Breast epithelium (tissue), 4 donors: ENCODE data around the gene TMEM106C. TPM values are rescaled to one million over a fixed set of nuclear protein-coding genes. Genes with fewer than 3 reads are reported as not detected.

Experiments
- DNase-seq, 2 donors: peaks; one replicate each; pipeline ENCODE4 v3.0.0-alpha.2; 2019; ENCODE audit warnings: low spot score in 2 of 2
- H3K27ac ChIP-seq, 2 donors: fragments of 200-600 bp; sonication (generic) in 1 of 2; one replicate each; pipeline ENCODE4 v1.5.1; 2016 to 2019; ENCODE audit warnings: mild to moderate bottlenecking in 1 of 2
- H3K27me3 ChIP-seq, 2 donors: fragments of 200-600 bp; sonication (generic) in 1 of 2; one replicate each; pipeline versions ENCODE4 v1.5.1 to v1.6.0; 2017 to 2019; ENCODE audit warnings: control low read depth in 1 of 2, mild to moderate bottlenecking in 1 of 2
- H3K36me3 ChIP-seq: fragments of 200-600 bp; one replicate; pipeline ENCODE4 v1.5.1; 2019
- H3K4me1 ChIP-seq, 2 donors: fragments of 200-600 bp; sonication (generic); one replicate each; pipeline ENCODE4 v1.5.1; 2016 to 2019; ENCODE audit warnings: control low read depth in 1 of 2
- H3K4me3 ChIP-seq, 3 donors: fragments of 200-600 bp; sonication (generic); 1 replicate in 2 of 3; 2 replicates in 1 of 3; pipeline ENCODE4 v1.5.1; 2016 to 2019; ENCODE audit warnings: mild to moderate bottlenecking in 3 of 3, moderate library complexity in 2 of 3
- H3K9me3 ChIP-seq, 2 donors: fragments of 200-600 bp; sonication (generic) in 1 of 2; one replicate each; pipeline ENCODE4 v1.5.1; 2016 to 2019; ENCODE audit warnings: control low read depth in 1 of 2
- CTCF ChIP-seq, 3 donors: fragments of 450-650 bp; IDR thresholded peaks; one replicate each; pipeline ENCODE4 v1.5.1; 2016 to 2017; ENCODE audit warnings: antibody characterized with exemption in 3 of 3, mild to moderate bottlenecking in 3 of 3, moderate library complexity in 3 of 3
- POLR2A ChIP-seq: fragments of 450-650 bp; IDR thresholded peaks from one replicate; pipeline ENCODE4 v1.6.1; 2016; ENCODE audit warnings: antibody characterized with exemption, mild to moderate bottlenecking, moderate library complexity
- POLR2AphosphoS5 ChIP-seq, 3 donors: sonication (generic); formaldehyde crosslinking; IDR thresholded peaks; one replicate each; pipeline ENCODE4 v1.6.1; 2017; ENCODE audit warnings: antibody characterized with exemption in 3 of 3
- intact Hi-C: fragments of 100-400 bp; cut with DNase I; formaldehyde crosslinking; loops from one replicate; pipeline ENCODE4 v1.15.1; 2023; ENCODE audit warnings: low total_unique reads
- total RNA-seq, 3 donors: library from RNA; depleted of rRNA; stranded (reverse); fragments of >200 nt; gene quantifications; one replicate each; pipeline ENCODE4 v1.1.0, GENCODE V29; 2016

TMEM106C gene
- total RNA-seq, 3 donors from 2014 or later = 35.2 to 131 (median 73.4) TPM

DNA sequence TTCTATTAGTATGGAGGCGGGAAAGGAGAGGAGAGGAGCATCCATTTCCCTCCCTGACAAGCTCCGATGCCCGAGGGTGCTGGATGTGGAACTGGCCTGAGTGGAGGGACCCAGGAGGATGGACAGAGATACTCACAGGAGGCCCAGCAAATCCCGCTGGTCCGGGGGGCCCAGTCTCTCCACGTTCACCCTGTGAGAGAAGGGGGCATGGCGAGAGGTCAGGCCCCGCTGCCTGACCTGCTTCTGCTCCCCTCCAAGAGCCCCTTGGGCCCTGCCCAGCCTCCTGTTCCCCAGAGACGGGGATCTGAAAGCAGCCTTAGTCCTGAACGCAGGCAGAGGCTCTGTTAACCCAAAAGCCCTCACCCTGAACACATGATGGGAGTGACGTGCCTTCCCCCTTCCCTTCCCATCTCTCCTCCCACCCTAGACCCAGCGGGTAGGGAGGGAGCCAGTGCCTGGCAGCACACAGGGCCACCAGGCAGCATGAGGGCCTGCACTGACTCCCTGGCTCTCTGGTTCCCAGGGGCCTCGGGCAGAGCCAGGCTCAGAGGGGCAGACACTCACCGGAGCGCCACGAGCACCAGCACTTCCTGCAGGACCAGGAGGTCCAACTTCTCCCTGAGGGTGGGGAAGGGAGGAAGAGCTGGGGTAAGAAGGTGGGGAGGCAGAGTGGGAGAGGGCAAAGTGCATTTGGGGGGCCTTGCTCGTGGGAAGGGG is 17.5 kb downstream of the TMEM106C start:
- Histone ChIP-seq H3K9me3 (no peaks in the 10 kb centered on the region), H3K4me3 (no peak overlapping the region), H3K36me3 (no peaks in the 10 kb centered on the region), H3K27me3 (no peaks in the 10 kb centered on the region), H3K27ac (no peak overlapping the region), H3K4me1 (no peaks in the 10 kb centered on the region)
- no peak for TF ChIP-seq POLR2A
- no peak for TF ChIP-seq CTCF (IDR thresholded peaks at IDR 0.05)
- TF ChIP-seq POLR2AphosphoS5 (IDR thresholded peaks at IDR 0.05) = no peak
- intact Hi-C loops = no loop called here
- DNase-seq = no peak

DNA sequence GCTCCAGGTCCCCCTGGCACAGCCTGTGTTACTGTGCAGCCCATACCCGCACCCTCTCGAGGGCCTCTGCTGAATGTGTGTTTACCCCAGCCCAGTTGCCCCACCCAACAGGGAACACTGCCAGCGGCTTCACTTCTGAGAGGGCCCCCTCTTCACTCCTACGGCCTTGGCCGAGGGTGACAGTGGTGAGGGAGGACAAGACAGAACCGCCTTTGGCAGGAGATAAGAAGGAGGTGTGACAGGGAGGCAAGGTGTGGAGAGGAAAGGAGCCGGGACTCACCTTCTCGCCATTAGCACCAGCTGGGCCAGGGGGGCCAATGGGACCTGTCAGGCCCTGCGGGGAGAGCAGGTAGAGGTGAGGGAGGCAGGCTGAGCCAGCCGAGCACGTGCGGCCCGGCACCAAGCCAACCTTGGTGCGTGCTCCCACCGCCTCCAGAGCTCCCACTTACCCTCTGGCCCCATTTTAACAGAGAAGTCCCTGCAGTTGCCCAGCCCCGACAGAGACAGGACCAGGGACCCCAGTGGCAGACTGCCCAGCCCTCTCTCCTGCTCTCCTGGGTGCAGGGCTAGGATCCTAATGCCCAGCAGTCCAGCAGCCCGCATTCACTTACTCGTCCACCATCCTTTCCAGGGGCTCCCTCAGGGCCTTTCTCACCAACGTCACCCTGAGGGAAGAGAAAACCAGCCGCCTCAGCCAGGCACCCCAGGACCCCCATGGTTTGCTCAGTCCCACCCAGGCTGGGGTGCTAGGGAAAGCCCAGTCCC is 18.3 kb downstream of the TMEM106C start:
- intact Hi-C loops = no loop called here
- Histone ChIP-seq H3K36me3 (no peaks in the 10 kb centered on the region), H3K4me1 (no peaks in the 10 kb centered on the region), H3K9me3 (no peaks in the 10 kb centered on the region), H3K27ac (no peak overlapping the region), H3K27me3 (no peaks in the 10 kb centered on the region), H3K4me3 (no peak overlapping the region)
- no peak for TF ChIP-seq CTCF (IDR thresholded peaks at IDR 0.05)
- TF ChIP-seq POLR2AphosphoS5 (IDR thresholded peaks at IDR 0.05) = no peak
- no peak for TF ChIP-seq POLR2A
- DNase-seq = peak in 1 of 2 donors; percentile 2

DNA sequence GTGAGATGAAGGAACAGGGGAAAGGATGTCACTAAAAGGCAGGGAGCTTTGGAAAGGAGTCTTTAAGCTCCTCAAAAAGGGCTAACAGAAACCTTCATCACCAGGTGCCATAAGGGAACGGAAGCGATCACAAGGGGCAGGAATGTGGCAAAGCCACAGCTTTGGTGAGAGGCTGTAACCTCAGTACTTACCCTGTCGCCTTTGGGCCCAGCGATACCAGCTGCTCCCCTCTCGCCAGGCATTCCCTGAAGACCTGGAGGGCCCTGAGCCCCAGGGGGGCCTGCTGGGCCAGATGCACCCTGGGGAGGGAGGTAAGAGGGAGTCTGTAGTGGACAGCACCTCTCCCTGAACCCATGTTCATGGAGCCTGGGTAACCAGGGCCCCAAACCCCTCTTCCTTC is 18.9 kb downstream of the TMEM106C start:
- Histone ChIP-seq H3K27me3 (no peaks in the 10 kb centered on the region), H3K9me3 (no peaks in the 10 kb centered on the region), H3K36me3 (no peaks in the 10 kb centered on the region), H3K27ac (no peak overlapping the region), H3K4me3 (no peak overlapping the region), H3K4me1 (no peaks in the 10 kb centered on the region)
- intact Hi-C loops = no loop called here
- no peak for TF ChIP-seq CTCF (IDR thresholded peaks at IDR 0.05)
- TF ChIP-seq POLR2A = no peak
- TF ChIP-seq POLR2AphosphoS5 (IDR thresholded peaks at IDR 0.05) = no peak
- no peak for DNase-seq

DNA sequence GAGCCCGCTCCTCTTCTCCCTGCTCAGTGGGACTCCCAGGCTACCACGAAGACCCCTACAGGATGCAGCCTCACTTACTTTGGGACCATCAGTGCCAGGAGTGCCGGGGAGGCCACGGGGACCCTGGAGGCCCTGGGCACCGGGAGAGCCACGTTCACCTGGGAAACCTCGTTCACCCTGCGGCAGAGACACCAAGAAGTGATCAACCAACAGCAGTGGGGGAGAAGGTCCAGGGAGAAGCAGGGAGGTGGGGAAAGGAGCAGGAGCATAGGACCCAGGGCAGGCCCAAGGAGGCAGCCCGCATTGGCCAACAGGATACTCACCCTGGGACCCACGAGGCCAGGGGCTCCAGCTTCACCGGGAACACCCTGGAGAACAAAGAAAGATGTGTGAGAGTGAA is 19.4 kb downstream of the TMEM106C start:
- no peak overlapping the region for H3K27ac ChIP-seq
- intact Hi-C loops = no loop called here

More for the DNA sequence above, 19.4 kb downstream of the TMEM106C start:
- no peaks in the 10 kb centered on the region for H3K27me3 ChIP-seq
- TF ChIP-seq CTCF (IDR thresholded peaks at IDR 0.05) (no peak), POLR2A (no peak), POLR2AphosphoS5 (IDR thresholded peaks at IDR 0.05) (no peak)
- no peaks in the 10 kb centered on the region for H3K9me3 ChIP-seq
- no peaks in the 10 kb centered on the region for H3K36me3 ChIP-seq
- DNase-seq = peak in 1 of 2 donors; percentile 25
- H3K4me1 ChIP-seq = no peaks in the 10 kb centered on the region
- H3K4me3 ChIP-seq = no peak overlapping the region
